GM12892 (cell line): ENCODE results near the gene GNAZ.
"Not testable (repeated sequence)": the region's sequence is repeated elsewhere in the genome, so short reads cannot be mapped to it uniquely, and the experiment has no call there.

Source experiments
- DNase-seq: peaks from one replicate; pipeline ENCODE4 v3.0.0; 2011; ENCODE audit not compliant: insufficient read length
- FAIRE-seq: peaks from 2 replicates; lab custom pipeline; 2011; peaks lifted over from hg19 to GRCh38; lab: Jason Lieb, UNC
- POLR2A ChIP-seq: IDR thresholded peaks from 2 replicates; pipeline ENCODE4 v1.6.1; 2011; ENCODE audit warnings: low read depth, low read length, control low read depth
- POLR2AphosphoS5 ChIP-seq: IDR thresholded peaks from 2 replicates; pipeline ENCODE4 v1.6.1; 2011; ENCODE audit warnings: low read depth, low read length, control low read depth
- TAF1 ChIP-seq: IDR thresholded peaks from 2 replicates; pipeline ENCODE4 v1.6.1; 2011; ENCODE audit warnings: low read depth, mild to moderate bottlenecking, control low read depth, low read length, borderline replicate concordance

GNAZ gene

DNA sequence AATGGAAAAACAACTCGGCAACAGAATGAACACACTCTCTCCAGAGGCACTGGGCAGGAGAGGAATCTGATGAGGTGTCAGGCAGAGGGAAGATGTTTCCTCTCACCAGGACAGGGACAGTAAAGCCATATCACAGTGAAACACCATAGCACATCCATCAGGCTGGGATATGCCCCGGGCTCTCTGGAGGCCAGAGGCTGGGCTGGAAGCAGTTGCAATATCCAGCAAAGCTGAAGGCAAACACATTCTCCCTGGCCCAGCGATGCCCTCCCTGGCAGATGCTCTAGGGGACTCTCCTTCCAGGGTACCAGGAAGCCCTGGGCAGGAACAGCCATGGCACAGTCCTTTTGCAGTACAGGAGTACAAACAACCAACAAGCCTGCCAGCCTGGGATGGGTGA lies 60.4 kb downstream of the GNAZ start:
- DNase-seq: no peak
- FAIRE-seq: no peak
- TF ChIP-seq TAF1: no peak
- TF ChIP-seq POLR2AphosphoS5: no peak
- no peak for TF ChIP-seq POLR2A

DNA sequence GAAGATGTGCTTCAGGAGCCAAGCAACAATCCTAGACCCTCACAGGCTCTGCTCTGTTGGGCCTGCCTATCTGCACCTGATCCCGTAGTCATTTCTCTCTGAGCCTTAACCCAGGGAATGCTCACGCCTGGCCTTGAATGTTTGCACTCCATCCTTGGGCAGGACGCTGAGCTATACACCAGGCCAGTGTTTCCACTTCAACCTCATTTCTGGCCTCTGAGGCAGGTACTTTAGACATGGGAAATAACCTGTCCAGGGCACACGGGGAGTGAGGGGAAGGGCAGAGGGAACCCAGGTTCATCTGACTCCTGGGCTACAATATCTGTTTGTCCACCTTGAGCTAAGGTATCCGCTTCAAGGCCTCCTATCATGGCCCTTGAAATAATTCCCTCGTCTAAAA lies 61.6 kb downstream of the GNAZ start:
- FAIRE-seq (no peak), DNase-seq (no peak)
- no peak for TF ChIP-seq POLR2AphosphoS5
- no peak for TF ChIP-seq POLR2A
- no peak for TF ChIP-seq TAF1

DNA sequence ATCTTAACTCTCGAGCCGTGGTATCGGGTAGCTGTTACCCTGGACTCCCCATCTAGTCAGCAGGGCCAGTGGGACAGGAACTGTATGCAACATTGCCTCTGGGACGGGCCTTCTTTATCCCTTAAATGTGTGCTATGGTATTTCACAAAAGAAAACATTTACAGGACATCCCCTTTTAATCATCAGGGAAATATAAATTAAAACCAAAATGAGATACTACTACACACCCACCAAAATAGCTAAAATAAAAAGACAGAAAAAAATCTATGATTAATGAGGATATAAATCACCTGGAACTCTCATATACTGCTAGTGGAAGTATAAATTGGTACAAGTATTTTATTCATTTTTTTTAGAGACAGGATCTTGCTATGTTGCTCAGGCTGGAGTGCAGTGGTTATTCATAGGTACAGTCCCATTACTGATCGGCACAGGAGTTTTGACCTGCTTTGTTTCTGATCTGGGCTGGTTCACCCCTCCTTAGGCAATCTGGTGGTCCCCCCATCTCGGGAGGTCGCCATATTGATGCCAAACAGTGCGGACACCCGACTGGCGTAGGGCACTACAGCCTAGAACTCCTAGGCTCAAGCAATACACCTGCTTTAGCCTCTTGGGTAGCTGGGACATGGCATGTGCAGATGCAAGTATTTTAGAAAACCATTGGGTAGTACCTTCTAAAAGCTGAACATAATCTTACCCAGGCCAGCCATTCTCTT lies 62.2 kb downstream of the GNAZ start:
- TF ChIP-seq POLR2AphosphoS5 (no peak), TAF1 (no peak), POLR2A (no peak)
- DNase-seq (no peak), FAIRE-seq (no peak)

- TF ChIP-seq POLR2A (no peak), POLR2AphosphoS5 (no peak), TAF1 (no peak)
- FAIRE-seq: no peak
- no peak for DNase-seq
Observed at GRCh38 chr22:23133922-23134321, 63.6 kb downstream of the GNAZ start.

DNA sequence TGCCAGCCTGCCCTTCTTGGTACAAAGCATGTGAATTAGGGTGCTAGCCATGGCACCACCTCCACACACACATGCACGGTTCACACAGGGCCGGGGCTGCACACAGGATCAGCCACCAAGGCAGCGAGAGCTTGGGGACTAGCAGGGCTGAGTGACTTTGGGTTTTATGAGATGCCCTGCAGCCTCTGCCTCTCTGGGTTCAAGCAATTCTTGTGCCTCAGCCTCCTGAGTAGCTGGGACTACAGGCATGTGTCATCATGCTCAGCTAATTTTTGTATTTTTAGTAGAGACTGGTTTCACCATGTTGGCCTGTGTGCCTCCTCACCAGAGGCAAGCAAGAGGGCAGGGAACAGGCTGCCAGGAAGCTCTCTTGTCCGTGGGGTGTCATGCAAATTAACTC lies 66.7 kb downstream of the GNAZ start:
- DNase-seq, FAIRE-seq: not testable (repeated sequence)

GRCh38 chr22:23137468-23137867 lies 67.1 kb downstream of the GNAZ start:
- DNase-seq: no peak
- TF ChIP-seq POLR2A (no peak), POLR2AphosphoS5 (no peak), TAF1 (no peak)
- FAIRE-seq: peak; percentile 78

- no peak for TF ChIP-seq TAF1
- peak; percentile 27; the same call in 1 of the 2 replicates for TF ChIP-seq POLR2A
- TF ChIP-seq POLR2AphosphoS5: no peak
- DNase-seq (no peak), FAIRE-seq (peak; percentile 27)
Observed at GRCh38 chr22:23137905-23138561, 67.7 kb downstream of the GNAZ start.

DNA sequence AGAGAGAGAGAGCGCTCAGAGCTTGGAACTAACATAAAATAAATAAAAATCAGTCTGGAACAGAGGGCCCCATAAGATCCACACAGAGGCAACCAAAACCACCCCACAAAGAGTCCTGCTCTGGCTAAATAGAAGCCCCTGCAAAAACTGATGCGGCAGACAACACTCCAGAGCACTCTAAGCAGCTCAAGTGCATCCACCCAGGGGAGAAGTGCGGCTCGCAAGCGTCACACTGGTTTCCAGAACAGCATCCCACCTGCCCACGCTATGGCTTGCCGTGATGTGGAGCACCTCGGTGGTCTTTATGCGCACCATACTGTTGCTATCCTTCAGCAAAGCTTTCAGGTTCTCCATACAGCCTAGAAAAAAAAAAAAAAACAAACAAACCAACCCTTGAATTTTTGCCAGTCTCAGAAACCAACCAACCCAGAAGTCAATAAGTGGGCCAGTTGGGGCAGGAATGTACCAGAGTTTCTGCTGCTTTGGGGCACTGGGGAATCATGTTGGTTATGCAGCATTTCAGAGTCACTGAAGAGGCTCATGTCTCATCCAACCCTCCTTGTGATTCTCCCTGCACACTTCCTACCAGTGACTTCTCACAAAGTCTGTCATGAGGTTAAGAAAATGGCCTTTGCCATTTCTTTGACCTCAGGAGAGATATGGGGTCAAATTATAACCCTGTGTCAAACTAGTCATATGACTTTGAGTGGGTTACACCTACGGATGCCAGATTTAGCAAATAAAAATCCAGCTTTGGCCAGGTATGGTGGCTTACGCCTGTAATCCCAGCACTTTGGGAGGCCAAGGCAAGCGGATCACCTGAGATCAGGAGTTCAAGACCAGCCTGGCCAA lies 68.5 kb downstream of the GNAZ start:
- DNase-seq (no peak), FAIRE-seq (no peak)
- TF ChIP-seq POLR2A: no peak
- no peak for TF ChIP-seq POLR2AphosphoS5
- no peak for TF ChIP-seq TAF1

DNA sequence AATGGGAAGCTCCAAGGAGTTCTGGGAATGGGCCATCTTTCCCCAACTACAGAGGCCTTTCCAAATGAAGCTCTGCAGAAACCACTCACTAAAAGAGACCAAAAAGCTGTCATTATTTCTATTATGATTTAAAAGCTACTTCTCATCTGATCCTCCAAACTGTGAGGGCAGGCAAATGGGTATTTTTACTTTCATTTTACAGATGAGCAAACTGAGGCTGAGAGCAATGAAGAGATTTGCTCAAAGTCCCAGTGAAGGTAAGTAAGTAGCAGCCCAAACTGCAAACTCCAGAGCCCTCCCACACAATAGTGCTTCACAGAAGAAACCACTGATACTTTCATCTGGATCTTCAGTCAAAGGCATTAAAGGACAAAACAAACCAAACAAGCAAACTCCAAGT lies 70.1 kb downstream of the GNAZ start:
- FAIRE-seq (no peak), DNase-seq (no peak)
- TF ChIP-seq POLR2A: no peak
- TF ChIP-seq TAF1: no peak
- TF ChIP-seq POLR2AphosphoS5: no peak

GRCh38 chr22:23142546-23143105 lies 72.3 kb downstream of the GNAZ start:
- no peak for FAIRE-seq
- no peak for DNase-seq
- TF ChIP-seq POLR2AphosphoS5 (no peak), TAF1 (no peak), POLR2A (no peak)

- no peak for FAIRE-seq
- no peak for TF ChIP-seq TAF1
- TF ChIP-seq POLR2A: no peak
- TF ChIP-seq POLR2AphosphoS5: no peak
- DNase-seq: no peak
Observed at GRCh38 chr22:23143119-23143518, 72.8 kb downstream of the GNAZ start.
